T47D (cell line): ENCODE measurements around the gene MFAP1.
A peak's percentile ranks its signal among the peaks of the same experiment; 100 is the strongest.

Source experiments
- DNase-seq, 2 experiments: peaks; one replicate each; pipeline versions ENCODE4 v3.0.0 to v3.0.0-alpha.2; 2011 to 2012; ENCODE audit warnings: low read depth in 1 of 2, low spot score in 1 of 2
- JUND ChIP-seq: IDR thresholded peaks from 2 replicates; pipeline ENCODE4 v1.6.1; 2012; ENCODE audit warnings: low read depth
- in situ Hi-C: cut with HindIII; loops from 2 replicates; pipeline ENCODE4 v1.10.0; 2016; ENCODE audit warnings: low sequenced_read_pairs, low pct_unique_long_range_greater_than_20kb

The MFAP1 gene

DNA sequence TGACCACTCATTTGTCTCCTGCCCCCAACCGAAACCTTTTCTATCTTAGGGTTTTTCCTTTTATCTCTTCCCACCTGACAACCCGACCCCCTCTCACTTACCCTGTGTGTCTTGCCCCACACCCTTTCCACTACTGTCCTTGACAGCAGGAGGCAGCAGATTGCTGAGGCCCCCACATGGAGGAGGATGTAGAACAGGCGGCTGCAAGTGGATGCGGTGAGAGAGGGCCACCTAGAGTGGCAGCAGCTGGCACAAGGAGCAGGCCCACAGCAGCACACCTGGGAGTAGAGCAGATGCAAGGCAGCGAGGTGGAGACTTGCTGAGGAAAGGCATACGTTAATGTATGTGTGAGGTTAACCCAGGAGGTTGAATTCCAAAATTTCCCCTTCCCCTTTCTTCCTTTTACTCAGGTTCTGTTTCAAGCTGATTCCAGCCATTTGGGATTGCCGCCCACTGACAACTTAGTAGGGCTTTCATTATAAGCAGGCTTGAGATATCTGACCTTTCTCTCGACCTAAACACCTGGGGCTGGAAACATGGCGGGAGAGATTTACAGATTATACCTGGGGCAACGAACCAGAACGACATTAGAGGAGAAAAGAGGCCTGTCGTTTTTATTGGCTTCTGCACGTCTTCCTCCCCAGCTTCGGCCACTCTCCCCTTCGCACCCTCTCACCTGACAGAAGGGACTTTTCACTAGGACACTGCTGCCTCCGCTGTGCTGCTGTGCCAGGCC, 25.1 kb downstream of the MFAP1 start:
- TF ChIP-seq JUND = no peak
- DNase-seq = peak in 1 of 2 experiments; percentile 35

DNA sequence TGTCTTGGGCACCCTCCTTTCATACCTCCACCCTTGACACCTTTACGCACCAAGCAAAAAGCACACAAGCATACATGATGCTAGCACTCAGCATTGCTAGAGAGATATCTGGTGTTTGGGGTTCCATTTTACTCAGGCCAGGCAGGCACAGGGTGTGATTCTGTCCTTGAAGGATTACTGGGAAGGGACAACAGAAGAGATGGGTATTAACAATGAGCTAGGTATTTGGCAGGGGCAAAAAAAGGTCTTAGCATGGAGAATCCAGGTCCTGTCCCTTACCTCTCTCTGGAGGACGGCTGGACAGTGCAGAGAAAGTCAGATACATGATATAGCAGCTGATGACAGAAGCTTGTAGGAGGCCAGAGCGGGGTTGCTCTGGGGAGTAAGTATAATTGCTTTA, 27.9 kb downstream of the MFAP1 start:
- no peak for TF ChIP-seq JUND
- in situ Hi-C loops = no loop called here
- no peak for DNase-seq

More for the DNA sequence above, 25.1 kb downstream of the MFAP1 start:
- in situ Hi-C loops = no loop called here

DNA sequence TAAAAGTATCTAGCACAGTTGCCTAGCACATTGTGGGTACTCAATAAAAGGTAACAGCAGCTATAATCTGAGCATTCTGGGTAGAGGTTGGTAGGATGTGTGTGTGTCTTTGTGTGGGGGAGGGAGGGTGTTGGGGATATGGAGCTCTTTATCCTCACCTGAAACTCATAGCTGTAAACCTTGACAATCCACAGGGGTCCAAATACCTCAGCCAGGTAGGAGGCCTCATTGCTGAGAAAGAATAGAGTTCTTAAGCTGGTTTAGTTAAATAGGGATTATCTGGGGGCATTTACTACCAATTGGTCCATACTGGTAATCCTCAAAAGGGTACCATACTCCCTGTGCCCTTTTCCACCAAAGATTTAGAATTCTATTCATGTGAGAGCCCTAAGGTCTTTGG, 28.5 kb downstream of the MFAP1 start:
- no peak for DNase-seq
- no peak for TF ChIP-seq JUND

DNA sequence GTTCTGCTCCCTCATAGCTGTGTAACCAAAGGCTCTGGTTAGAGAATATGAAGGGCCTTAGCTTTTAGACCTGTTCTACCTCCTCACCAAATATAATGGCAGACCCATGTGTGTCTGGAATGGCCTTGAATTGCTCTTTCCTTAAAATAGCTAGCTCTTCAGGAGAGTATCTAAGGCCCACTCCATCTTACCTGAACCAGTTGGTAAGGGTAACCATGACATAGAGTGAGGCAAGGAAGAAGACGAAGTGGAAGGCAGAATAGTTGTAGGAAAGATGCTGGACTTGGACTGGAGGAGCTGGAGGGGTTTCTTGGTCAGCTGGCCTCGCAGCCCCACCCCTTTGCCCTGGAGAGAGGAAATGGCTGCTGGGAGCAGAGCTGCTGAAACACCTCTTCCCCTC, 29.3 kb downstream of the MFAP1 start:
- no peak for DNase-seq
- in situ Hi-C loops = no loop called here
- TF ChIP-seq JUND = no peak

More for the DNA sequence above, 28.5 kb downstream of the MFAP1 start:
- in situ Hi-C loops = no loop called here

- no peak for TF ChIP-seq JUND
- no peak for DNase-seq
- in situ Hi-C loops = no loop called here
These were observed 30.0 kb downstream of the MFAP1 start for GRCh38 chr15:43794269-43795037.

DNA sequence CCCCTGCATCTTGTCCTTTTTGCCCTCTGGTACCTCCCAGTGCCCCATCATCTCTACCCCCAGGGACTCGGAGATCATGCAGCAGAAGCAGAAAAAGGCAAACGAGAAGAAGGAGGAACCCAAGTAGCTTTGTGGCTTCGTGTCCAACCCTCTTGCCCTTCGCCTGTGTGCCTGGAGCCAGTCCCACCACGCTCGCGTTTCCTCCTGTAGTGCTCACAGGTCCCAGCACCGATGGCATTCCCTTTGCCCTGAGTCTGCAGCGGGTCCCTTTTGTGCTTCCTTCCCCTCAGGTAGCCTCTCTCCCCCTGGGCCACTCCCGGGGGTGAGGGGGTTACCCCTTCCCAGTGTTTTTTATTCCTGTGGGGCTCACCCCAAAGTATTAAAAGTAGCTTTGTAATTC, 30.8 kb downstream of the MFAP1 start:
- in situ Hi-C loops = no loop called here
- no peak for TF ChIP-seq JUND
- DNase-seq = no peak

- TF ChIP-seq JUND = no peak
- in situ Hi-C loops = no loop called here
These were observed 31.6 kb downstream of the MFAP1 start for GRCh38 chr15:43792761-43793476.

DNA sequence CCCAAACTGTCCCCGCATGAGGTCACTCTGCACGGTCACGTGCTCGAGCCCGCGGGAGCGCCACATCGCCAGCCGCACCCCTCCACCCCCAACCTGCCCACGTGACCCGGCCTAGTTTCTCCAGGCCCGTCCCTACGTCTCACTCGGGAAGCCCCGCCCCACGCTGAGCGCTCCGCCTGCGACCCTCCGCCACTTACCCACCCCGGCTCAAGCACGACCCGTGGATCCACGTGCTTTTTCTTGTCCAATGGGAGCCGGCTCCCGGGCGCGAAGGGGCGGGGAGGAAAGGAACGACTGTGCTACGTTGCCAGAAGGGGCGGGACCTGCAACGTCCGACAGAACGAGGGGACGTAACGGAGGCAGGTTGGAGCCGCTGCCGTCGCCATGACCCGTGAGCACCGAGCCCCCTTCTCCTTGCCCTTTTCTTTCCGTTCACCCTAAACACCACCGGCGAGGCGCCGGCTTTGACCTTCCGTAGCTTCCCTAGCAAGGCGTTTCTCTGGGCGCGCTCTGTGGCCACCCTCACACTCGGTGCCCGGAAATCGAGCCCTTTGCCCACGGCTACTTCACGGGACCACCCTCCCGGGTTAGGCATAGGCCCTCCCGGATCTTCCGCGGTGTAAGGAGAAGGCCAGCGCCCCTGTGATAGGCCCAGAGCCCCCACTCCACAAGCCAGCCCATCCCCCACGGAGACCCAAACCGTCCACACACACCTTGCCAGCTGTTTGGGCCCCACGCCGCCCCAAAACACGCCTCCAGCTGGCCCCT, 32.3 kb downstream of the MFAP1 start, which contains the start of gene SERF2:
Gene SERF2, plus strand, starts transcription at position 328 of the 768 bp plus-strand sequence. Its CDS starts 57 bp downstream, at position 385.
- DNase-seq = peak; percentile 98 to 100
- no peak for TF ChIP-seq JUND
- in situ Hi-C loops = no loop called here

More at GRCh38 chr15:43792761-43793476, 31.6 kb downstream of the MFAP1 start:
- DNase-seq = peak in 1 of 2 experiments; percentile 57

DNA sequence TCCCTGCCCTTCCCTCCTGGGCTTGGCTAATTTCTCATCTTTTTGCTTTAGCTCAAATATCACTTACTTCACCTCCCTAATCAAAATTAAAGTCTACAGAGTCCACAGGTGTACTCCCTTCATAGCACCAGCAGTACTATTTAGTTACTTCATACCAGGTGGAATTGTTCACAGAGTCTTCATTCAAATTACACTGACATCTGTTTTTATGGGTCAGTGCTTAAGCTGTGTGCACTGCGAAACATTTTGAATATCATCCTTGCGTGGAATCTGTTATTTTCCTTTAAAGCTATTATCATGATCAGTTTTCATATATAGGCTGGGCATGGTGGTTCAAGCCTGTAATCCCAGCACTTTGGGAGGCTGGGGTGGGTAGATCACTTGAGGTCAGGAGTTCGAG, 35.1 kb downstream of the MFAP1 start:
- no peak for DNase-seq
- in situ Hi-C loops = no loop called here
- no peak for TF ChIP-seq JUND

- in situ Hi-C loops = no loop called here
- TF ChIP-seq JUND = no peak
- no peak for DNase-seq
These were observed 45.5 kb downstream of the MFAP1 start for GRCh38 chr15:43779016-43779415.

DNA sequence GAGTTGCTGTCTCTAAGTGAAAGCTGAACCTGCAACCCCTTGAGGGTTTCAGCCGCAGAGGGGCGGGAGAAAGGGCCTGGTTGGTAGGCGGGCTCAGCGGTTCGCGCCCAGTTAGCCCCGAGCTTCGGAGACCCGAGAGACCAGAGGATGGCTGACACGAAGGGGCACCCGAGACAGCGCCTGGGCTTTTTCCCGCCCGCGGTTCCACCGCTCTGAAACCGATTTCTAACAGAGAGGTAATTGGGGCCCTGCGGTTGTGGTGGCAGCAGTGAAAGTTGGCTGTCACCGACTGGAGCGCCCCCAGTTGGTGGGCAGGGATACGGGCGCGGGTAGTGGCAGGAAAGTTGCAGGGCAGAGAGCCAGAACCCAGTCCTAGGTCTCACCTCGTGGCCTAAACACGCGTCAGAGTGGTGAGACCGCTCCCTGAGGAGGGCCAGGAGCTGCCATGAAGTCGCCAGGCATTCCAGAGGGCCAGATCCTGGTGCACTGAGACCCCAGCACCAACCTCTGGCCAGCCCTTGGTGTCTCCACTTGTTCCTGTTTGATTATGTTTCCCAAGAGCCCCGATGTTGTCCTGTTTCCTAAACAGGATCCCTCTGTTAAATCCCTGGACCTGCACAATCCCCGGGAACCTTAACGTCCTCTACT, 47.1 kb downstream of the MFAP1 start:
- DNase-seq = peak in 1 of 2 experiments; percentile 87
- in situ Hi-C loops = no loop called here
- no peak for TF ChIP-seq JUND

- peak; percentile 35 to 93 for DNase-seq
- no peak for TF ChIP-seq JUND
- in situ Hi-C loops = no loop called here
These were observed 47.7 kb downstream of the MFAP1 start, which contains the start of gene ELL3 for GRCh38 chr15:43776718-43777266. TSS of gene ELL3 (minus strand) at chr15:43776966. CDS start at chr15:43776901, 65 bp downstream.
